SK-N-SH treated with all-trans-retinoic acid at 6 μM for 48 hours (cell line): ENCODE measurements around the gene DPP9.

Experiments
- CSDC2 ChIP-seq: fragments of 250-450 bp; sonication (Bioruptor Pico); IDR thresholded peaks from 2 replicates; pipeline ENCODE4 v1.5.0; 2020; ENCODE audit warnings: mild to moderate bottlenecking, moderate library complexity
- ZFP30 ChIP-seq: fragments of 450-650 bp; formaldehyde crosslinking; IDR thresholded peaks from 2 replicates; pipeline ENCODE4 v1.5.0; 2022; ENCODE audit warnings: mild to moderate bottlenecking, moderate library complexity

DNA sequence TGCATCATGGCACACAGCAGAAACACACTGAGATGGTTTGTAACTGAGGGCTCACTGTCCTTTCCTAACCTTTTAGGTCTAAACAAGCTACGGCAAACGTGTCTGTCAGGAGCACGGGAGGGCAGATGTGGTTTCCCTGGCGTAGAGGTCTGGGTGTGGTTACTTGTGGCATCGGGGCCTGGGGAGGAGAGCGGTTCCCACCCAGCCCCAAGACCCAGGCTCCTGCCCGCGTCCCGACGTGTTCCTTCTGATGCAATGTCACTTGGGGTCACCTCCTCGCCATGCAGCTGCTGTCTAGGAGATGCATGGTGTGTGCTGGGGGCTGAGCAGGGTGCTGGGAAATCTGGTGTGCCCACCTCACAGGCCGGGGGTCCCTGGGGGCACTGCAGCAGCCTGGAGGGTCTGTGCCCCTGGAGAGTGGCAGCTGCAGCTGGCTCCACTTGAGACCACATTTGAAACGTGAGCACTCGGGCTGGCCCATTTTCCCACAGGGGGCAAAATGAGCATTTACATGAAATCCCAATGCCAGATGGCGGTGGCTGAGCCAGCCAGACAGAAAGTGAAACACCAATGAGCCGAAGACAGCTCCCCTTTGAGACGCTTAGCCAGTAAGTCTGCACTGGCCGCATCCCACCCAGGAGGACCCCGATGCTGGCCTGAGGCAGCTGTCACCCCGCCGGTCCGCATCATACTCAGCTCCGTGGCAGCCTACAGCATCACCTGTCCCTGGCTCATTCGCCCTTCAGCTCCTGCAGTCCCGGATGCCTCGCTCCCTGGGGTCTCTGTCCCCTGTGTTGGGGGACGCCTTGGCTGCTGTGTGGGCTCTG, 31.2 kb downstream of the DPP9 start:
- TF ChIP-seq CSDC2 (CRISPR knock-in tag) (no peak), ZFP30 (CRISPR knock-in tag) (no peak)
